HepG2 (cell line): ENCODE data around the gene FAM118A. TPM values are rescaled to one million over a fixed set of nuclear protein-coding genes. Genes with fewer than 3 reads are reported as not detected.

ENCODE experiments used
- CSRNP2 ChIP-seq: sonication (generic); formaldehyde crosslinking; conservative IDR thresholded peaks from 2 replicates; pipeline ENCODE4 v1.8.0; 2022; ENCODE audit warnings: low read depth, missing genetic modification reagents
- DMAP1 ChIP-seq: IDR thresholded peaks from 2 replicates; pipeline ENCODE4 v1.6.1; 2016
- EEA1 ChIP-seq: sonication (generic); formaldehyde crosslinking; IDR thresholded peaks from 2 replicates; pipeline ENCODE4 v1.5.1; 2020; ENCODE audit warnings: mild to moderate bottlenecking, missing genetic modification reagents, borderline replicate concordance
- KLF15 ChIP-seq: sonication (generic); formaldehyde crosslinking; IDR thresholded peaks from 2 replicates; pipeline ENCODE4 v1.8.1; 2023; ENCODE audit warnings: borderline replicate concordance, mild to moderate bottlenecking, inconsistent platforms, missing genetic modification reagents, mixed read lengths
- MXI1 ChIP-seq: IDR thresholded peaks from 3 replicates; pipeline ENCODE4 v1.6.1; 2012; ENCODE audit warnings: low read depth, low read length, inconsistent platforms, borderline replicate concordance
- MZF1 ChIP-seq: sonication (generic); formaldehyde crosslinking; IDR thresholded peaks from 2 replicates; pipeline ENCODE4 v1.8.1; 2023; ENCODE audit warnings: mild to moderate bottlenecking, missing genetic modification reagents, borderline replicate concordance
- POLR2AphosphoS5 ChIP-seq: IDR thresholded peaks from 2 replicates; pipeline ENCODE4 v1.6.1; 2012; ENCODE audit warnings: low read depth, low read length
- SRSF9 ChIP-seq: fragments of 200-400 bp; formaldehyde crosslinking; IDR thresholded peaks from 2 replicates; pipeline ENCODE4 v1.6.1; 2018; ENCODE audit warnings: borderline replicate concordance, mild to moderate bottlenecking, low read depth, low read length; ENCODE audit not compliant: insufficient read depth, poor library complexity, severe bottlenecking
- U2AF2 ChIP-seq: fragments of 200-400 bp; formaldehyde crosslinking; IDR thresholded peaks from 2 replicates; pipeline ENCODE4 v1.6.1; 2017; ENCODE audit warnings: low read depth, mild to moderate bottlenecking, low read length
- ZEB1 ChIP-seq: IDR thresholded peaks from 2 replicates; pipeline ENCODE4 v1.6.1; 2012; ENCODE audit warnings: mild to moderate bottlenecking, low read depth, inconsistent platforms; ENCODE audit not compliant: insufficient replicate concordance
- ZMYM3 ChIP-seq: sonication (generic); formaldehyde crosslinking; IDR thresholded peaks from 2 replicates; pipeline ENCODE4 v1.5.1; 2020; ENCODE audit warnings: mild to moderate bottlenecking, missing genetic modification reagents
- ZNF329 ChIP-seq: sonication (generic); formaldehyde crosslinking; IDR thresholded peaks from 2 replicates; pipeline ENCODE4 v1.9.0; 2021; ENCODE audit warnings: low read depth, mild to moderate bottlenecking, missing genetic modification reagents
- ZNF430 ChIP-seq: sonication (generic); formaldehyde crosslinking; IDR thresholded peaks from 2 replicates; pipeline ENCODE4 v1.9.0; 2021; ENCODE audit warnings: mild to moderate bottlenecking, missing genetic modification reagents
- ZNF446 ChIP-seq: sonication (generic); formaldehyde crosslinking; IDR thresholded peaks from 2 replicates; pipeline ENCODE4 v1.5.0; 2020; ENCODE audit warnings: mild to moderate bottlenecking, missing genetic modification reagents
- ZNF460 ChIP-seq: sonication (generic); formaldehyde crosslinking; IDR thresholded peaks from 2 replicates; pipeline ENCODE4 v1.5.1; 2020; ENCODE audit warnings: missing genetic modification reagents, mild to moderate bottlenecking, borderline replicate concordance
- ZNF724P ChIP-seq: sonication (generic); formaldehyde crosslinking; IDR thresholded peaks from 2 replicates; pipeline ENCODE4 v1.8.0; 2022; ENCODE audit warnings: missing genetic modification reagents, borderline replicate concordance
- ZNF749 ChIP-seq: sonication (generic); formaldehyde crosslinking; IDR thresholded peaks from 2 replicates; pipeline ENCODE4 v1.8.0; 2022; ENCODE audit warnings: mild to moderate bottlenecking, missing genetic modification reagents, moderate library complexity, borderline replicate concordance
- ZNF800 ChIP-seq: sonication (generic); formaldehyde crosslinking; IDR thresholded peaks from 2 replicates; pipeline ENCODE4 v1.4.0; 2020; ENCODE audit warnings: missing genetic modification reagents
- polyA plus RNA-seq, 8 experiments: library from polyadenylated mRNA; depleted of rRNA in 3 of 8; stranded (reverse) in 7 of 8; unstranded in 1 of 8; fragments of >200 nt; fragmentation: Illumina TruSeq in 4 of 8; extraction: Trizol in 4 of 8; gene quantifications; 2 replicates each; pipeline versions ENCODE4 v1.2.1 to v1.2.3, GENCODE V29; 2011 to 2016; ENCODE audit warnings: low read depth in 4 of 8, missing spikeins in 1 of 8, mixed read lengths in 1 of 8; ENCODE audit not compliant: insufficient read depth in 1 of 8
- total RNA-seq, 5 experiments: library from RNA; depleted of rRNA; stranded (reverse); fragments of >200 nt; fragmentation: Illumina TruSeq; extraction: Trizol; gene quantifications; 2 replicates each; pipeline ENCODE4 v1.2.3, GENCODE V29; 2016; ENCODE audit warnings: low read depth in 1 of 5
- TF ChIP-seq, protein P1 (sequence below): sonication (generic); formaldehyde crosslinking; IDR thresholded peaks from 2 replicates; pipeline ENCODE4 v1.4.0; 2020; ENCODE audit warnings: mild to moderate bottlenecking, missing genetic modification reagents
- TF ChIP-seq, protein P2 (sequence below): sonication (generic); formaldehyde crosslinking; IDR thresholded peaks from 2 replicates; pipeline ENCODE4 v1.4.0; 2020; ENCODE audit warnings: missing genetic modification reagents, borderline replicate concordance

The FAM118A gene
- total and polyA plus RNA-seq, 2 of the 13 experiments (the other 11 are each of a cell fraction or from before 2014, with no cell fraction given) = 36.7 to 48.2 TPM

- TF ChIP-seq KLF15 (CRISPR knock-in tag) (no peak), DMAP1 (CRISPR knock-in tag) (peak; percentile 43; the same call in 1 of the 2 replicates), ZEB1 (peak; percentile 68), ZNF460 (no peak), MXI1 (peak; percentile 41; the same call in 1 of the 3 replicates), ZNF724P (CRISPR knock-in tag) (peak; percentile 45; the same call in 1 of the 2 replicates), POLR2AphosphoS5 (no peak), U2AF2 (no peak), ZMYM3 (CRISPR knock-in tag) (peak; percentile 56), ZNF749 (CRISPR knock-in tag) (no peak), EEA1 (CRISPR knock-in tag) (no peak), SRSF9 (no peak), ZNF446 (CRISPR knock-in tag) (no peak), ZNF430 (CRISPR knock-in tag) (no peak), MZF1 (CRISPR knock-in tag) (no peak), CSRNP2 (CRISPR knock-in tag) (no peak), ZNF329 (CRISPR knock-in tag) (no peak), ZNF800 (no peak)
- TF ChIP-seq, protein P1, sequence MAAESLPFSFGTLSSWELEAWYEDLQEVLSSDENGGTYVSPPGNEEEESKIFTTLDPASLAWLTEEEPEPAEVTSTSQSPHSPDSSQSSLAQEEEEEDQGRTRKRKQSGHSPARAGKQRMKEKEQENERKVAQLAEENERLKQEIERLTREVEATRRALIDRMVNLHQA (CRISPR knock-in tag) = no peak
- TF ChIP-seq, protein P2, sequence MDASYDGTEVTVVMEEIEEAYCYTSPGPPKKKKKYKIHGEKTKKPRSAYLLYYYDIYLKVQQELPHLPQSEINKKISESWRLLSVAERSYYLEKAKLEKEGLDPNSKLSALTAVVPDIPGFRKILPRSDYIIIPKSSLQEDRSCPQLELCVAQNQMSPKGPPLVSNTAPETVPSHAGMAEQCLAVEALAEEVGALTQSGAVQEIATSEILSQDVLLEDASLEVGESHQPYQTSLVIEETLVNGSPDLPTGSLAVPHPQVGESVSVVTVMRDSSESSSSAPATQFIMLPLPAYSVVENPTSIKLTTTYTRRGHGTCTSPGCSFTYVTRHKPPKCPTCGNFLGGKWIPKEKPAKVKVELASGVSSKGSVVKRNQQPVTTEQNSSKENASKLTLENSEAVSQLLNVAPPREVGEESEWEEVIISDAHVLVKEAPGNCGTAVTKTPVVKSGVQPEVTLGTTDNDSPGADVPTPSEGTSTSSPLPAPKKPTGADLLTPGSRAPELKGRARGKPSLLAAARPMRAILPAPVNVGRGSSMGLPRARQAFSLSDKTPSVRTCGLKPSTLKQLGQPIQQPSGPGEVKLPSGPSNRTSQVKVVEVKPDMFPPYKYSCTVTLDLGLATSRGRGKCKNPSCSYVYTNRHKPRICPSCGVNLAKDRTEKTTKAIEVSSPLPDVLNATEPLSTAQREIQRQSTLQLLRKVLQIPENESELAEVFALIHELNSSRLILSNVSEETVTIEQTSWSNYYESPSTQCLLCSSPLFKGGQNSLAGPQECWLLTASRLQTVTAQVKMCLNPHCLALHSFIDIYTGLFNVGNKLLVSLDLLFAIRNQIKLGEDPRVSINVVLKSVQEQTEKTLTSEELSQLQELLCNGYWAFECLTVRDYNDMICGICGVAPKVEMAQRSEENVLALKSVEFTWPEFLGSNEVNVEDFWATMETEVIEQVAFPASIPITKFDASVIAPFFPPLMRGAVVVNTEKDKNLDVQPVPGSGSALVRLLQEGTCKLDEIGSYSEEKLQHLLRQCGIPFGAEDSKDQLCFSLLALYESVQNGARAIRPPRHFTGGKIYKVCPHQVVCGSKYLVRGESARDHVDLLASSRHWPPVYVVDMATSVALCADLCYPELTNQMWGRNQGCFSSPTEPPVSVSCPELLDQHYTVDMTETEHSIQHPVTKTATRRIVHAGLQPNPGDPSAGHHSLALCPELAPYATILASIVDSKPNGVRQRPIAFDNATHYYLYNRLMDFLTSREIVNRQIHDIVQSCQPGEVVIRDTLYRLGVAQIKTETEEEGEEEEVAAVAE (CRISPR knock-in tag) = 0 out of 2 replicates have a peak, but pooled peaks have one; percentile 38
These were observed 24.3 kb upstream of the FAM118A start (continued) for GRCh38 chr22:45285263-45286058.
